ENCODE data around the gene PITPNM1.

- TF ChIP-seq POLR2AphosphoS5 (IDR thresholded peaks at IDR 0.05; ENCODE audit: low read depth, low read length) (no peak), TAF1 (IDR thresholded peaks at IDR 0.05; ENCODE audit: borderline replicate concordance, low read depth, low read length) (no peak), POLR2A (IDR thresholded peaks at IDR 0.05; ENCODE audit: low read depth, low read length) (no peak)
Measured at GRCh38 chr11:67468056-67468455, 37.1 kb downstream of the PITPNM1 start.

Measured in GM12892 (cell line).